UCSD-AML1 (cell line): Measurements from ENCODE around the gene TRIM49C.
"Not testable (repeated sequence)": the region's sequence is repeated elsewhere in the genome, so short reads cannot be mapped to it uniquely, and the experiment has no call there.

Experiments used
- DNase-seq: peaks from one replicate; lab custom pipeline; 2025; ENCODE audit not compliant: unreplicated experiment; lab: John Stamatoyannopoulos, UW

TRIM49C gene

DNA sequence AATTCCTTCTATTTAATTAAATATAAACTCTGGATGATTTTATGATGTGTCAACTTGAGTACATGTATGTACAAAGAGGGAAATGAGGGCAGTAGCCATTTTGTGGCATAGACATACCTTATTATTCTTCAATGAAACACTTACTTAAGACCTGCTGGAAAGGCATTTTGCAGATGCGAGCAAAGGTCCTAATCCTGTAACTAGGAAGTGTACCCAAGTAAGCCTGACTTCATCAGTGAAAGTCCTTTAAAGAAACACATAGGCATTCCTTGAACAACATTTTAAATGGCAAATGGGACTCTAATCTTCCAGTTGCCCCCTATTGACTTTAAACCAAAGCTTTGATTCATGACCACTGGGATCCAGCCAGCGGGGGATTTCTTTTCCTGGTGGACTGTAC is at the start of gene TRIM49C:
Gene TRIM49C (plus strand): TSS at position 301 of the 400 bp plus-strand sequence. CDS start 4,106 bp downstream, outside the sequence.
- DNase-seq, result not testable (repeated sequence)

DNA sequence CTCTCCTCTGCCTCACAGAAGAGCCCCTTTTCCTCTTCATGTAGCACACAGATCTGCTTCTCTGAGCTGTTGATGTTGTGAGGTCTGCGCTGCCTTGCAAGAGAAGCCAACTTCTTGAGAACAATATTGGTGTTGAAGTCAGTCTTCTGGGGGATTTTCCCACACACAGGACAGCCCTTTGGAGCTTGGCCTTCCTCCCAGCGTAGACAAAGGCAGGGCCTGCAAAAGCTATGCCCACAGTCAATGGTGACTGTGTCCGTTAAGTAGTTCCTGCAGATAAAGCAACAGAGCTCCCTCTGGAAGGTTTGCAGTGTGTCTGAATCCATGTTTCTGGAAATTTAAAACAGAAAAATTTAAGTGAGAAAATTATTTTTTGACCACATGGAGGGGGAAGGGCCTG is 6.7 kb upstream of the TRIM49C start:
- DNase-seq, result not testable (repeated sequence)

DNA sequence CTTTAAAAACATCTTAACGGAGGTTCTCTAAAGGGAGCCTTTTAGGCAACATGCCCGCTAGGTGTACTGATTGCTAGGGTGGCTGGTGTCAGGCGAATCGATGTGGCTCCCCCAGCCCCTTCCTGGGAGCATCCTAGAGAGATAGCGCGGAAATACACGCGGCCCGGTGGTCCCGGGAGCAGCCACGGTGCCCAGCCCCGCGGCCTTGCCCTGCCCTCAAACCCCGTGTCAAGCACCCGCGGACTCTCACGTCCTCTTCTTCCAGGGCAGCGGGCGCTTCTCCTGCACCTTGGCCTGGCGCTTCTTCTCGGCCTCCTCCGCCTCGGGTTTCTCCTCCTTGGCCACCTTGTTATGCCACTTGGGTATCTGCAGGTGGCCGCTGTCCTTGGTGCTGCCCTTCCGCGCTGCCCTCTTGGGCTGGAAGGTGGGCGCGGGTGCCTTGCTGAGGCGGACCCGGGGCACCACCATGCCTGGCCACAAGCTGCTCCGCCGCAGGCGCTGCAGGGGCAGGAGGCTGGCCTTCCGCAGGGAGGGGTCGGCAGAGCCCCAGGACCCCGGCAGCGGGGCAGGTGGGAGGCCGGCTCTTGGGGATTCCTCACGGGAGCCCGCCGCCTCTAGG is 20.8 kb downstream of the TRIM49C start:
- DNase-seq, result not testable (repeated sequence)

GRCh38 chr11:90052311-90052710 is 21.4 kb downstream of the TRIM49C start:
- DNase-seq, result not testable (repeated sequence)

DNA sequence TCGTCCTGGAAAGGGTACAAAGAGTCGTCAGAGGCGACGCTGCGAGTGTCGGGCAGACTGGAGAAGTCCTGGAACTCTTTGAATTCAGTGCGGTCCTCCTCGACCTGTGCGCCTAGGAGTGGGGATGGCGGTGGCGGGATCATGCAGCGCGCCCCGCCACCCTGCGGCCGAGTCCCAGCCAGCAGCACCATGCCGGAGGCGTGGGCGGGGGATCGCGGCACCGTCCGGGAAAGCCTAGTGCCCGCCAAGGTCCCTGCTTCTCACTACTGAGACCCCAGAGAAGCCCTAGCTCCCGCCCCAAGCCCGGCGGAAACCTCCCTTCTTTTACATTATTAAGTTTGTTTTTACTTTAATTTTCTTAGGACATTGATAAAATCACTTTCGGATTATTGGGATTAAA is 22.6 kb downstream of the TRIM49C start:
- DNase-seq, result not testable (repeated sequence)

DNA sequence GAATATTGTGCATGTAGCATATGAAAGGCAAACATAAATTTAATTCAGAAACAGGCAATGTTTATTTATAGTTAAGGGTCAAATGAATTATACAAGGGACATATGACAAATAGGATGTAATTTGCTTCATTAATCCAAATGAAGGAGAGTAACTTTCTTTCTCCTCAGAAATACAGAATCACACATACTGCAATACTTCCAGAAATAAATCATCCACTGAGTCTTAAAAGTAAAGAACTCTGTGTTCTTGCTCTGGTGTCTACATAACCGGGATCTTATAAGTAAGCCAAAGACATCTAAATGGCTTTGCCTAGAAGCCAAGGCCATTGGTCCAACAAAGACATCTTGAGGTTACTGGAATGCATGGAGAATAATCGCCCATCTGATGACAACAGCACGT is 54.7 kb downstream of the TRIM49C start, which contains the start of gene UBTFL1:
Gene UBTFL1 (plus strand): TSS at position 301 of the 400 bp plus-strand sequence. CDS start 0 bp downstream, at position 301.
- DNase-seq, result not testable (repeated sequence)

DNA sequence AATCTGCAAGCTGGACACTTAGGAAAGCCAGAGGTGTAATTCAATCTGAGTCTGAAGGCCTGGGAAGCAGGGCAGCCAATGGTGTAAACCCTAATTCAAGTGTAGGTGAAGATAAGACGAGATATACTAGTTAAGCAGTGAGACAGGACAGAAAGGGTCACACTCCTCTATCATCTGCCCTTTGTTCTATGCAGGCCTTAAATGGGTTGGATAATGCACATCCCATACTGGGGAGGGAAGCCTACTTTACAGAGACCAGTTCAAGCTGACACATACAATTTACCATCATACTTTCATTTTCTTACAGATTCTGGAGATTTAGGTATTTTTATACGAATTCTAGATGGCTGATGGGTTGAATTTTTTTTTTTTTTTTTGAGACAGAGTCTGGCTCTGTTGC is 57.8 kb downstream of the TRIM49C start:
- DNase-seq, result not testable (repeated sequence)
